Measurements from ENCODE around the gene HVCN1.
"Not testable (repeated sequence)": the region's sequence is repeated elsewhere in the genome, so short reads cannot be mapped to it uniquely, and the experiment has no call there.

The HVCN1 gene

DNA sequence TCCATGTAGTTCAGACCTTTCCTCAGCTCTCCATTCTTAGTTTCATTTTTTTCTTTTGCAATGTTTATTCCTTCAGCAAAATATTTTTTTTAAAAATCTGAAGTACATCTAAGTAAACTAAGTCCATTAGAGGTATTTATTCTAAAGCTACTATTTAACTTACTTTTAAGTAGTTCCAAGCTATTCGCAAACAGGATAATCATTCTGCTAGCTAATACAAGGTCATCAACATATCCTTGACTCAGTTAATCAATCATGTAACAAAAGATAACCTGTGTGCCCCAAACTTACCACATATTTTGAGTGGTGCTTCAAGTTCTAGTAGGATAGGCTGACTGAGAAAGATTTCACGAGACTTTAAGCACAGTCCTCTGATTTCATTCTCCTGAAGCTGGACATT is 42.6 kb upstream of the HVCN1 start:
- ChIA-PET CTCF (no interaction called here), POLR2A (interaction anchor here (1.6 kb wide), 1 partner anchor 11 kb away, joined by 6 read pairs; the partner anchor contains the start of gene PPP1CC)
- no peak for TF ChIP-seq FOXK2 (IDR thresholded peaks at IDR 0.05)
- no peak for TF ChIP-seq SP1 (IDR thresholded peaks at IDR 0.05)

DNA sequence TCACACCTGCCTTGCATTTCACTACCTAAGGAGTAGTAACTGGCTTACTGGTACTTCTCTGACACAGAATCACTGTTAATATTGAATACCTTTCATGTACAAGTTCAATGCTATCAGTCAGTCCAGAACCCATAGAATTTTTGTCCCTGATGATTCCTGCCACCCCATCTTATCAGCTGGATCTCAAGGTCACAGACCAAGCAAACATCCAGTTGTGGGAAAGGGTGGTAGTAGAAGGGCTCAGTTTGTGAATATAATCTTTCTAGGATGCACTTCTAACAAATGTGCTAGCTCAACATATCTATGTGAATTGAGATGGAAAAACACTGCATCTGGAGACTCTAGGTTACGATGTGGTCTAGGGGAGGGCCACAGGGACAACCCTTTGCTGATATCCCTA is 39.7 kb upstream of the HVCN1 start:
- DNase-seq (ENCODE audit: extremely low spot score) = no peak
- ChIA-PET CTCF (no interaction called here), POLR2A (interaction anchor here (0.7 kb wide), 1 partner anchor 115 kb away, joined by 3 read pairs; the partner anchor contains the start of gene TCTN1)
- TF ChIP-seq CTBP1 (IDR thresholded peaks at IDR 0.05; ENCODE audit: borderline replicate concordance) (no peak), HDGF (IDR thresholded peaks at IDR 0.05; ENCODE audit: borderline replicate concordance) (no peak), L3MBTL2 (conservative IDR thresholded peaks at IDR 0.05) (no peak), LEF1 (IDR thresholded peaks at IDR 0.05; ENCODE audit: borderline replicate concordance) (no peak), SUZ12 (IDR thresholded peaks at IDR 0.05) (no peak), FOXM1 (IDR thresholded peaks at IDR 0.05; ENCODE audit: borderline replicate concordance) (no peak), ZNF384 (IDR thresholded peaks at IDR 0.05) (no peak), ARNT (IDR thresholded peaks at IDR 0.05) (no peak), BHLHE40 (IDR thresholded peaks at IDR 0.05; ENCODE audit: borderline replicate concordance) (no peak), SP1 (IDR thresholded peaks at IDR 0.05) (no peak), NFRKB (IDR thresholded peaks at IDR 0.05) (no peak), FOXA1 (IDR thresholded peaks at IDR 0.05) (no peak), TARDBP (IDR thresholded peaks at IDR 0.05) (no peak), FOXK2 (IDR thresholded peaks at IDR 0.05) (no peak), ELF4 (IDR thresholded peaks at IDR 0.05) (no peak)

More for the DNA sequence above, 42.6 kb upstream of the HVCN1 start:
- no peak for DNase-seq (ENCODE audit: extremely low spot score)

DNA sequence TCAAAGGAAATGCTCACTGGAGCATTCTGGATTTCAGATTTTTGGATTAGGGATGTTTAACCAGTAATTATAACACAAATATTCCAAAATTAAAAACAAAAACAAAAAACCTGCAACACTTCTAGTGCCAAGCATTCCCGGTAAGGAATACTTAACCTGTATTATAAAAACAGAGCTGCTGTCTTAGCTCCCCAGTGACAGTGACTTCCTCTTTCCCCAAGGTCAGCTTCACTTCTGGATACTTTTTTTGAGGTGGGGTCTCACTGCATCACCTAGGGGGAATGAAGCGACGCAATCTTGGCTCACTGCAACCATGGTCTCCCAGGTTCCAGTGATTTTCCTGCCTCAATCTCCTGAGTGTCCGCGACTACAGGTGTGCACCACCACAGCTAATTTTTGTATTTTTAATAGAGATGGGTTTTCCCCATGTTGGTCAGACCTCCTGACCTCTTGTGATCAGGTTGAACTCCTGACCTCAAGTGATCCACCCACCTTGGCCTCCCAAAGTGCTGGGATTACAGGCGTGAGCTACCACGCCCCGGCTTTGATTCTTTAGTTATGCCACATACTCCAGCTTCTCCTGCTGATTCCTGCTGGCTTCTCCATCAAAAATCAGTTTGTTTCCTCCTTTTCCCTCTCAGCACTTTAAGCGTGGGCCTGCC is 37.9 kb upstream of the HVCN1 start:
- ChIA-PET CTCF (no interaction called here), POLR2A (no interaction called here)
- no peak for DNase-seq (ENCODE audit: extremely low spot score)
- no peak for TF ChIP-seq SUZ12 (IDR thresholded peaks at IDR 0.05)
- TF ChIP-seq TARDBP (IDR thresholded peaks at IDR 0.05) = no peak
- no peak for TF ChIP-seq ELF4 (IDR thresholded peaks at IDR 0.05)
- no peak for TF ChIP-seq BHLHE40 (IDR thresholded peaks at IDR 0.05; ENCODE audit: borderline replicate concordance)
- TF ChIP-seq L3MBTL2 (conservative IDR thresholded peaks at IDR 0.05) = no peak
- no peak for TF ChIP-seq FOXA1 (IDR thresholded peaks at IDR 0.05)
- TF ChIP-seq LEF1 (IDR thresholded peaks at IDR 0.05; ENCODE audit: borderline replicate concordance) = no peak
- TF ChIP-seq SP1 (IDR thresholded peaks at IDR 0.05) = no peak
- TF ChIP-seq ARNT (IDR thresholded peaks at IDR 0.05) = no peak
- TF ChIP-seq CTBP1 (IDR thresholded peaks at IDR 0.05; ENCODE audit: borderline replicate concordance) = no peak
- no peak for TF ChIP-seq ZNF384 (IDR thresholded peaks at IDR 0.05)
- no peak for TF ChIP-seq HDGF (IDR thresholded peaks at IDR 0.05; ENCODE audit: borderline replicate concordance)
- TF ChIP-seq, protein P1, sequence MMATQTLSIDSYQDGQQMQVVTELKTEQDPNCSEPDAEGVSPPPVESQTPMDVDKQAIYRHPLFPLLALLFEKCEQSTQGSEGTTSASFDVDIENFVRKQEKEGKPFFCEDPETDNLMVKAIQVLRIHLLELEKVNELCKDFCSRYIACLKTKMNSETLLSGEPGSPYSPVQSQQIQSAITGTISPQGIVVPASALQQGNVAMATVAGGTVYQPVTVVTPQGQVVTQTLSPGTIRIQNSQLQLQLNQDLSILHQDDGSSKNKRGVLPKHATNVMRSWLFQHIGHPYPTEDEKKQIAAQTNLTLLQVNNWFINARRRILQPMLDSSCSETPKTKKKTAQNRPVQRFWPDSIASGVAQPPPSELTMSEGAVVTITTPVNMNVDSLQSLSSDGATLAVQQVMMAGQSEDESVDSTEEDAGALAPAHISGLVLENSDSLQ (IDR thresholded peaks at IDR 0.05) = no peak
- TF ChIP-seq NFRKB (IDR thresholded peaks at IDR 0.05) = no peak

DNA sequence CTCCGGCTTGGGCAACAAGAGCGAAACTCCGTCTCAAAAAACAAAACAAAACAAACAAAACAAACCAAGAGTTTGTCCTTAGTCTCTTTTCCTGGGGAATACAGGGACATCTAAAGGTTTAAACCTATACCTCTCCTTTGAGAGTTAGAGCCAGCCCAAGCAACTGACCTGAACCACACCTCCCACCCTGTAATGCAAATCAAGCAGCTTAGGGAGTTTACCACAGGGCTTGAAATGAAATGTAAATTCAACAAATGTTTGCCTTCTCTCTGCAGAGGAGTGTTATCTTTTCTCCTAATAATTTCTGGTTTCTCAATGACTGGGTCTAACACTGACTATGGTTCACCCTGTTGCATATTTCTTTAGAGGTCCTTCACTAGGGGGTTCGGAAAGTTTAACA is 37.1 kb upstream of the HVCN1 start:
- no peak for DNase-seq (ENCODE audit: extremely low spot score)
- CTCF ChIA-PET = no interaction called here
- POLR2A ChIA-PET = no interaction called here
- TF ChIP-seq ZNF384 (IDR thresholded peaks at IDR 0.05) (no peak), TARDBP (IDR thresholded peaks at IDR 0.05) (no peak), L3MBTL2 (conservative IDR thresholded peaks at IDR 0.05) (no peak), SP1 (IDR thresholded peaks at IDR 0.05) (no peak), ELF4 (IDR thresholded peaks at IDR 0.05) (no peak), FOXA1 (IDR thresholded peaks at IDR 0.05) (no peak), BHLHE40 (IDR thresholded peaks at IDR 0.05; ENCODE audit: borderline replicate concordance) (no peak), LEF1 (IDR thresholded peaks at IDR 0.05; ENCODE audit: borderline replicate concordance) (no peak)

DNA sequence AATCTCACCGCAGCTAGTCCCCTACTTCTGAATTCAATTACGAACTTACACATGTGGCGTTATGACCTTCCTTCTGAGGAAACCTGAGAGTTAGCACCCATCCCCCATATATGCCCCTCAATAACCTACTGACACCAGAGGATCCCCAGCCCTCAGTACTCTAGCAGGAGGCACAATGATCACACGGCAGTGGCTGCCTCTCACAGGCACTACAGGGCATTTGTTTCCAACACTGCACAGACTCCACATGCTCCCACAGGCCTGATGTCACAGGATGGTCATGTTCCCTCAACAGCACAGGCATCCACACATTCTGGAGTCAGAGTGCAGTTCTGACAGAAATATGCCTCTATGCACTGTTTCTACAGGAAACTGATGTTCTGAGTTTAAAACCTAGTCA is 36.4 kb upstream of the HVCN1 start:
- DNase-seq (ENCODE audit: extremely low spot score) = no peak
- POLR2A ChIA-PET = no interaction called here
- CTCF ChIA-PET = no interaction called here
- no peak for TF ChIP-seq LEF1 (IDR thresholded peaks at IDR 0.05; ENCODE audit: borderline replicate concordance)
- TF ChIP-seq BHLHE40 (IDR thresholded peaks at IDR 0.05; ENCODE audit: borderline replicate concordance) = no peak
- no peak for TF ChIP-seq FOXK2 (IDR thresholded peaks at IDR 0.05)
- no peak for TF ChIP-seq FOXM1 (IDR thresholded peaks at IDR 0.05; ENCODE audit: borderline replicate concordance)
- no peak for TF ChIP-seq L3MBTL2 (conservative IDR thresholded peaks at IDR 0.05)
- no peak for TF ChIP-seq SP1 (IDR thresholded peaks at IDR 0.05)
- no peak for TF ChIP-seq SUZ12 (IDR thresholded peaks at IDR 0.05)
- TF ChIP-seq, protein P1 (IDR thresholded peaks at IDR 0.05) = no peak
- no peak for TF ChIP-seq ELF4 (IDR thresholded peaks at IDR 0.05)
- no peak for TF ChIP-seq NFRKB (IDR thresholded peaks at IDR 0.05)

DNA sequence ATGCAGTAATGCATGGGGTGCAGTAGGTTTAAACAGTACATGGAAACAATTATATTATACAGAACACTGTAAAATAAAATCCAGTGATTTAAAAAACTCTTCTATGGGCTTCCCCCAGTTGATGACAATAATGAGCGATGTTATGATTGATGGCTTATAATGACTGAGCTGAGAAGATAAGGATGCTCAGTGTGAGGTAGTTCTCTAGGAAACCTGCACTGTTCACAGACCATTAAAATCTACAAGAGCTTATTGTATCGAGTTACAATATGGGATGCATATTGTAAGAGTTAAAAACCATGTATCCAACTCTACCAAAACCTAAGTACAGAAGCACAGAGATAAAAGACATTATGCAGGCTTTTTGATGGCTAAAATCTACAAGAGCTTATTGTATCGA is 34.0 kb upstream of the HVCN1 start:
- CTCF ChIA-PET = interaction anchor here (0.7 kb wide), 1 partner anchor 50 kb away, joined by 3 read pairs; no protein-coding TSS in a partner anchor
- POLR2A ChIA-PET; DNase-seq (ENCODE audit: extremely low spot score): not testable (repeated sequence)

DNA sequence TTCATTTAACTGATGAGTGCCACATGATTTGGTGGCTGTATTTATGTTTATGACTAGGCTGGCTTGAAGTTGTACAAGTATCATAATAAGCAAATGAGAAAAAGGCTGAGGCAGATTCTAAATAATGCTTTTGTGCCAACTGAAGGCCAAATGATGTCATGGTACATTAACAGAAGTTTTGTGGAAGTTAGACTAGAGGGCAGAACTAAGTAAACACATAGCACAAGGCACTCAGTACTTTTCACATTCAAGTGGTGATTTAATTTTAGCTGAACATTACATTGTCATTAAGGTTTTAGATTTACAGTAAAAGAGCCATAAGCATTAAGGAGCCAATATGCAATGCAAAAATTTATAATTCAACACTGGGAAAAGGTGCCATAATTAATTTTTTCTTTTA is 32.7 kb upstream of the HVCN1 start:
- ChIA-PET POLR2A (no interaction called here), CTCF (no interaction called here)
- no peak for DNase-seq (ENCODE audit: extremely low spot score)
- TF ChIP-seq SUZ12 (IDR thresholded peaks at IDR 0.05) (no peak), FOXK2 (IDR thresholded peaks at IDR 0.05) (no peak), BHLHE40 (IDR thresholded peaks at IDR 0.05; ENCODE audit: borderline replicate concordance) (no peak), CTBP1 (IDR thresholded peaks at IDR 0.05; ENCODE audit: borderline replicate concordance) (no peak), TARDBP (IDR thresholded peaks at IDR 0.05) (no peak), ELF4 (IDR thresholded peaks at IDR 0.05) (no peak), SP1 (IDR thresholded peaks at IDR 0.05) (no peak)
